Activated naive CD4-positive, alpha-beta T cell treated with anti-CD3 and anti-CD28 coated beads, Interleukin-2, amount 10 ng/mL, durations not matched to agents 7 days and 5 days (primary cell): ENCODE data around the gene SLIT1.
A peak's percentile ranks its signal among the peaks of the same experiment; 100 is the strongest.

Experiments used
- CTCF ChIA-PET: fragments of 350-600 bp; sonication (Branson Sonifier 250); formaldehyde crosslinking; loops from one replicate; lab custom pipeline; 2021; ENCODE audit warnings: antibody characterized with exemption; lab: Charles Lee
- DNase-seq: peaks from one replicate; pipeline ENCODE4 v3.0.0-alpha.2; 2020
- H3K27ac Mint-ChIP-seq: one replicate; pipeline ENCODE4 v1.8.0; 2021; ENCODE audit warnings: mild to moderate bottlenecking, moderate library complexity, mixed read lengths
- H3K27me3 Mint-ChIP-seq: one replicate; pipeline ENCODE4 v1.8.0; 2021; ENCODE audit warnings: mild to moderate bottlenecking, mixed read lengths
- H3K36me3 Mint-ChIP-seq: one replicate; pipeline ENCODE4 v1.8.0; 2021; ENCODE audit warnings: mixed read lengths
- H3K4me1 Mint-ChIP-seq: one replicate; pipeline ENCODE4 v1.8.0; 2021; ENCODE audit warnings: mixed read lengths
- H3K4me3 Mint-ChIP-seq: one replicate; pipeline ENCODE4 v1.8.0; 2021; ENCODE audit warnings: mild to moderate bottlenecking, moderate library complexity, mixed read lengths
- H3K9me3 Mint-ChIP-seq: one replicate; pipeline ENCODE4 v1.8.0; 2021; ENCODE audit warnings: mixed read lengths

SLIT1 gene

GRCh38 chr10:97030894-97031293, 154.9 kb downstream of the SLIT1 start:
- Mint-ChIP-seq H3K27me3 (peaks cover 10% of the 10 kb centered on the region), H3K36me3 (no peaks in the 10 kb centered on the region), H3K4me1 (no peaks in the 10 kb centered on the region), H3K9me3 (no peaks in the 10 kb centered on the region), H3K4me3 (no peak overlapping the region), H3K27ac (no peak overlapping the region)
- CTCF ChIA-PET = interaction anchor here (0.5 kb wide), 1 partner anchor 608 kb away, joined by 3 read pairs; no protein-coding TSS in a partner anchor
- DNase-seq = no peak

GRCh38 chr10:97029271-97029670, 156.5 kb downstream of the SLIT1 start:
- Mint-ChIP-seq H3K27me3 (peaks cover under 1% of the 10 kb centered on the region), H3K36me3 (no peaks in the 10 kb centered on the region), H3K9me3 (no peaks in the 10 kb centered on the region), H3K27ac (no peak overlapping the region), H3K4me1 (no peaks in the 10 kb centered on the region), H3K4me3 (no peak overlapping the region)
- CTCF ChIA-PET = interaction anchor here (6.2 kb wide), 1 partner anchor 8 kb away, joined by 55 read pairs; no protein-coding TSS in a partner anchor
- DNase-seq = no peak

DNA sequence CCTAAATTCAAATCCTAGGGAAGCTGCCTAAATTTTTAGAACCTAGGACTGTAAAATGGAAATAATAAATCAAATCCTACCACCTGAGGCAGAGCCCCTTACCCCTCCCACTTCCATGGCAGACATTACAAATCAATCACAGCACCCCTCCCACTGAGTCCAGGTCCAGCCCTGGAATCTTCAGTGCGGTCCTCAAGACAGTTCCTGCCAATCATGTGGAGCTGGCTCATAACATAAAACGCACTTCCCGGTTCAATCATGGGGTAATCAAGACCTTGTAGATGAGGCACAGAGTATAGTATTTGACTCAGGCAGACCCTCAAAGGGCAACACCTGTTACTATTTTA, 157.0 kb downstream of the SLIT1 start:
- no peak overlapping the region for H3K27ac Mint-ChIP-seq
- no peak overlapping the region for H3K4me3 Mint-ChIP-seq
- DNase-seq = no peak
- CTCF ChIA-PET = interaction anchor here (6.2 kb wide), 1 partner anchor 9 kb away, joined by 55 read pairs; no protein-coding TSS in a partner anchor
- no peaks in the 10 kb centered on the region for H3K9me3 Mint-ChIP-seq
- no peaks in the 10 kb centered on the region for H3K36me3 Mint-ChIP-seq
- H3K27me3 Mint-ChIP-seq = no peaks in the 10 kb centered on the region
- no peaks in the 10 kb centered on the region for H3K4me1 Mint-ChIP-seq

- DNase-seq = no peak
- Mint-ChIP-seq H3K4me3 (no peak overlapping the region), H3K4me1 (no peaks in the 10 kb centered on the region), H3K27me3 (no peaks in the 10 kb centered on the region), H3K9me3 (no peaks in the 10 kb centered on the region), H3K36me3 (no peaks in the 10 kb centered on the region), H3K27ac (no peak overlapping the region)
- CTCF ChIA-PET = interaction anchor here (6.2 kb wide), 1 partner anchor 9 kb away, joined by 55 read pairs; no protein-coding TSS in a partner anchor
Measured at GRCh38 chr10:97028126-97028831, 157.5 kb downstream of the SLIT1 start.

DNA sequence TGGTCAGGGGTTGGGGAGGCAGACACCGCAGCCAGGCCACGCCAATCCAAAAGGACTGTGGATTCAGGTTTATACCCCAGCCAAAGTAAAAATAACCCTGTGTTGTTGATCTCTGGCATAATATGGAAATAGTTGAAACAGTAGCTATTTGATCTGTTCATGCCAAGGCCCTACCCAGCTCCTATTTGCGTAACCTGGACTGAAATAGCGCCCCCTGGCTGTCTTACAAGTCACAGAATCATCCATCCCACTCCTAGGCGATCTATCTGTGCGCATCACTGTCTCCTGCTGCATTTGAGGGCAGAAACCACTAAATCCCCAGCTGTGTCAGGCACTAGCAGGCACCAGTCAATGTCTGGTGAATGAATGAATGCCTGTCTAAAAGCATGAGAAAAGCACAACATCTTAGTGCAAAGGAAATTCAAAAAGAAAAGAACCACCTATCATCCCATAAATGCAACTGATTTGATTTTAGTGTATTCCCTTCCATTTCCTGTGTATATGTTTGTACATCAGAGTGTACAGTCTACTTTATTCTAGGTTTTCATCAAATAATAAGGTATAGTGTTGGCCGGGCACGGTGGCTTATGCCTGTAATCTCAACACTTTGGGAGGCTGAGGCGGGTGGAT, 160.0 kb downstream of the SLIT1 start:
- H3K4me3 Mint-ChIP-seq = no peak overlapping the region
- no peaks in the 10 kb centered on the region for H3K36me3 Mint-ChIP-seq
- H3K9me3 Mint-ChIP-seq = no peaks in the 10 kb centered on the region
- CTCF ChIA-PET = interaction anchor here (0.6 to 6.2 kb wide), 43 partner anchors 9 to 650 kb away, joined by 3 to 55 read pairs (median 4); no protein-coding TSS in a partner anchor
- H3K4me1 Mint-ChIP-seq = no peaks in the 10 kb centered on the region
- peak; percentile 68 for DNase-seq
- no peaks in the 10 kb centered on the region for H3K27me3 Mint-ChIP-seq
- no peak overlapping the region for H3K27ac Mint-ChIP-seq

- DNase-seq = peak; percentile 7
- Mint-ChIP-seq H3K4me1 (no peaks in the 10 kb centered on the region), H3K36me3 (no peaks in the 10 kb centered on the region), H3K4me3 (no peak overlapping the region), H3K9me3 (no peaks in the 10 kb centered on the region), H3K27me3 (peaks cover 3% of the 10 kb centered on the region), H3K27ac (no peak overlapping the region)
- CTCF ChIA-PET = interaction anchor here (0.9 to 6.2 kb wide), 30 partner anchors 8 to 649 kb away, joined by 3 to 55 read pairs (median 4); no protein-coding TSS in a partner anchor
Measured at GRCh38 chr10:97024168-97025073, 161.3 kb downstream of the SLIT1 start.

- H3K4me3 Mint-ChIP-seq = no peak overlapping the region
- no peaks in the 10 kb centered on the region for H3K36me3 Mint-ChIP-seq
- peaks cover 3% of the 10 kb centered on the region for H3K27me3 Mint-ChIP-seq
- no peaks in the 10 kb centered on the region for H3K4me1 Mint-ChIP-seq
- DNase-seq = peak; percentile 6
- H3K27ac Mint-ChIP-seq = no peak overlapping the region
- no peaks in the 10 kb centered on the region for H3K9me3 Mint-ChIP-seq
- CTCF ChIA-PET = interaction anchor here (0.6 to 6.2 kb wide), 4 partner anchors 14 to 383 kb away, joined by 3 to 55 read pairs (median 30); no protein-coding TSS in a partner anchor
Measured at GRCh38 chr10:97023401-97024167, 162.2 kb downstream of the SLIT1 start.

DNA sequence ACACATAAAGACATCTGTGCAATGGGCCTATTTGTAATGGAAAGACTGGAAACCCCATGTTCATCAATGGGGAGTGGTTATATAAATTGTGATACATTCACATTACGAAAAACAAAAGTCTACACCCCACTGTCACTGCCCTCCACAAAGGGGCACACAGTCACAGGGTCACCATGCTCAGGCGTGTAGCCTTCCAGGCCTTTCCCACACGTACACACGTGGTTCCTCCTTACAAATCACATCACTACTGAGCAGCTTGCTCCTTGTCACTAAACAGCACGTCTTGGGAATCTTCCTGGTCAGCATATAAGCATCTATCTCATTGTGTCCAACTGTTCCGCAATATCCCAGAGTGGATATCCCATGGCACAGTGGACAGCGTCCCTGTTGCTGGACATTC, 163.1 kb downstream of the SLIT1 start:
- H3K36me3 Mint-ChIP-seq = no peaks in the 10 kb centered on the region
- H3K4me3 Mint-ChIP-seq = no peak overlapping the region
- peaks cover under 1% of the 10 kb centered on the region for H3K4me1 Mint-ChIP-seq
- CTCF ChIA-PET = interaction anchor here (0.6 to 0.7 kb wide), 2 partner anchors 378 to 514 kb away, joined by 3 to 5 read pairs; no protein-coding TSS in a partner anchor
- DNase-seq = no peak
- peaks cover 3% of the 10 kb centered on the region for H3K27me3 Mint-ChIP-seq
- H3K9me3 Mint-ChIP-seq = no peaks in the 10 kb centered on the region
- no peak overlapping the region for H3K27ac Mint-ChIP-seq

GRCh38 chr10:97020452-97021400, 165.0 kb downstream of the SLIT1 start:
- Mint-ChIP-seq H3K9me3 (no peaks in the 10 kb centered on the region), H3K4me3 (no peak overlapping the region), H3K27me3 (peaks cover 3% of the 10 kb centered on the region), H3K27ac (no peak overlapping the region), H3K4me1 (peaks cover 13% of the 10 kb centered on the region), H3K36me3 (no peaks in the 10 kb centered on the region)
- peak; percentile 13 for DNase-seq
- CTCF ChIA-PET = no interaction called here

GRCh38 chr10:97019213-97019844, 166.4 kb downstream of the SLIT1 start:
- DNase-seq = peak; percentile 11
- CTCF ChIA-PET = no interaction called here

GRCh38 chr10:97018251-97019212, 167.2 kb downstream of the SLIT1 start:
- CTCF ChIA-PET = interaction anchor here (1.9 kb wide), 1 partner anchor 19 kb away, joined by 6 read pairs; no protein-coding TSS in a partner anchor

More at GRCh38 chr10:97019213-97019844, 166.4 kb downstream of the SLIT1 start:
- Mint-ChIP-seq H3K36me3 (no peaks in the 10 kb centered on the region), H3K27me3 (peaks cover 3% of the 10 kb centered on the region), H3K4me1 (peaks cover 18% of the 10 kb centered on the region), H3K9me3 (no peaks in the 10 kb centered on the region), H3K27ac (no peak overlapping the region), H3K4me3 (no peak overlapping the region)

More at GRCh38 chr10:97018251-97019212, 167.2 kb downstream of the SLIT1 start:
- peaks cover 3% of the 10 kb centered on the region for H3K27me3 Mint-ChIP-seq
- H3K4me1 Mint-ChIP-seq = peaks cover 18% of the 10 kb centered on the region
- H3K9me3 Mint-ChIP-seq = no peaks in the 10 kb centered on the region
- no peaks in the 10 kb centered on the region for H3K36me3 Mint-ChIP-seq
- no peak overlapping the region for H3K27ac Mint-ChIP-seq
- peak; percentile 7 for DNase-seq
- H3K4me3 Mint-ChIP-seq = no peak overlapping the region
